Posterior vena cava (tissue), 2 donors: ENCODE data around the gene WDR37. TPM values are rescaled to one million over a fixed set of nuclear protein-coding genes. Genes with fewer than 3 reads are reported as not detected.

Experiments used
- DNase-seq: peaks from one replicate; pipeline ENCODE4 v3.0.0-alpha.2; 2020; ENCODE audit warnings: low spot score
- intact Hi-C, 2 donors: fragments of 100-400 bp; cut with DNase I; formaldehyde crosslinking; loops; one replicate each; pipeline versions ENCODE4 v1.14.1 to v1.14.2; 2022 to 2023
- total RNA-seq, 2 donors: library from RNA; stranded (reverse); fragmentation: NEBNext Ultra II Directional; extraction: Animal tissue kit (Norgen Biotek cat#: 25700); gene quantifications; one replicate each; pipeline ENCODE4 v1.2.1, GENCODE V29; 2021
- donor health status: DM: yes; HTN: yes; CAD: no.
- donor health status: DM: yes; HTN: yes; CAD: no.

Gene WDR37
- total RNA-seq, 2 donors from 2014 or later: 16.6 to 16.9 TPM

DNA sequence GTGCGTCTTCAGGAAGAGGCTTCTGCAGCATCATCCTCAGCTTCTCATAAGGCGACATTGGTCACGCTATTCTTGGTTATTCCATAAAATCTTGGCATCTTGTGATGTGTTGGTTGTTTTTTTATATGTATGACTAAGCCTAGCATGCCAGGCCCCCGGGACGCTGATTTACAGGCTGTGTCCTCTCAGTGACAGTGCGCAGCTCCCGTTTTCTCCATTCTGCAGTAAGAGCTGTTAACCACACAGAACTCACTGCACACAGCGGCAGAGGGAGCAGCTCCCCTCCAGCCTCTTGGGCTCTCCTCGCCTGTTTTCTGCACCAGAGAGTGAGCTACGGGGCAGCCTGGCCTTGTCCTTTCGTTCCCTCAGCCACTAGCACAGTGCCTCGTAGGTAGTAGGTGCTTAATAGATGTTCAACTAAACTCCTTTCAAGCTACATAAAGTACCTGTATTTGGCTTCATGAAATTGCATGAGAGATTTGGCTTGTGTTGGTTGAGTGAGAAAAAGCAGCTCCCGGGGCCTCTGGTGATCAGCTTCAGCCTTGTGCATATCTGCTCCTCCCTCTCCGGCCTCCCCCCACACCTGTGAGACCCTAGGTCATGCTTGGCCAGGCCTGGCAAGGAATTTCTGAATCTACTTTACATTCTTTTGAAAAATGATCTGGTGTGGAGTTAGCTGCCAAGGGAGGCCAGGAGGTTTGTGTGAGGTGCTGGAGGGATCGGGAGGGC lies 116.2 kb downstream of the WDR37 start:
- intact Hi-C loops: no loop called here
- peak; percentile 57 for DNase-seq

DNA sequence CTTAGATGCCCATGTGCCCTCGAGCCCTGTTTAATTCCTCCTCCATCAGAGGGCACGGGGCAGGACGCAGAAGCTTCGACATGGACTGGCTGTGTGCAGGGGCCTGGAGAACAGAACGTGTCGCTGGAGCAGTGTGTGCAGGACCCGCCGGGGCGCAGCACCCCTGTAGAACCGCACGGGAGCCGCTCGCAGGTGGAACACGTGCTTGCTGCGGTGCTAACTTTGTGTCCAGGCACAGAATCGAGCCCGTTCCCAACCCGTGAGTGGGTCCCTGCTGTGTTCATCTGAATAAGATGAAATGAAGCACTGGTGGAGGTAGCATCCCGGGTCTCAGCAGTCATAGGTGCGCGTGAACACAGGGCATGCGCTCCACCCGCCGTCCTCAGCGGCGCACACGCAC lies 116.9 kb downstream of the WDR37 start:
- DNase-seq: peak; percentile 79
- intact Hi-C loops: no loop called here

DNA sequence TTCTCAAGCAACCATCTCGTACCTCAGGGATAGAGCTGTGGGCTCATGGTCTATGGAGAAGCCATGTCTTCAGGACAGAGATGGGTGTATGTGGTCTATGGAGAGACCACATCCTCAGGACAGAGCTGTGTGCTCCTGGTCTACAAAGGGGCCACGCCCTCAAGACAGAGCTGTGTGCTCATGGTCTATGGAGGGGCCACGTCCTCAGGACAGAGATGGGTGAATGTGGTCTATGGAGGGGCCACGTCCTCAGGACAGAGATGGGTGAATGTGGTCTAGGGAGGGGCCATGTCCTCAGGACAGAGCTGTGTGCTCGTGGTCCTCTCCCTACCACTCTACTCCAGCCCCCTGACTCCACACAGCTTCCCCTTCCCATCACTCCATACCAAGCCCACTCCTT lies 117.8 kb downstream of the WDR37 start:
- no peak for DNase-seq
- intact Hi-C loops: no loop called here

DNA sequence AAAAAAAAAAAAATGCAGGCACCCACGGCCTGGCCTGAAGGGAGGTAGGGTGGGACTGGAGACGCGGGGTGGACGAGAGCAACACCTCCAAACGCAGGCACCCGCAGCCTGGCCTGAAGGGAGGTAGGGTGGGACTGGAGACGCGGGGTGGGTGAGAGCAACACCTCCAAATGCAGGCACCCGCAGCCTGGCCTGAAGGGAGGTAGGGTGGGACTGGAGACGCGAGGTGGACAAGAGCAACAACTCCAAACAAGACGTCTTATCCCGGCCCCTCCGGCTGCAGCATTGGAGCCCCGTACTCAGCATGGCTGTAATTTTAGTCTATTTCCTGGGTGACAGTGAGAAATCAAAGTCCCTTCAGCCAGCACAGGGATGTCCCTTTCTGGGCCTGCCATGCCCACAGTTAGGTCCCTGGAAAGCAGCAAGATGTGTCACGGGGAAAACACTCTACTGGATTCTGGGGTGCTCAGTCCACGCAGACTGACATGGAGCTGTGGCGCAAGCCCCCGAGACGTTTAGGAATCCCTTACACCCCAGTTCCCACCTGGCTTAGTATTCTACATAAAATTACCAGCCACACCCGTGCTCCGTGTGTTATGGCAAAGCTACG lies 119.9 kb downstream of the WDR37 start:
- DNase-seq: peak; percentile 70
- intact Hi-C loops: no loop called here

DNA sequence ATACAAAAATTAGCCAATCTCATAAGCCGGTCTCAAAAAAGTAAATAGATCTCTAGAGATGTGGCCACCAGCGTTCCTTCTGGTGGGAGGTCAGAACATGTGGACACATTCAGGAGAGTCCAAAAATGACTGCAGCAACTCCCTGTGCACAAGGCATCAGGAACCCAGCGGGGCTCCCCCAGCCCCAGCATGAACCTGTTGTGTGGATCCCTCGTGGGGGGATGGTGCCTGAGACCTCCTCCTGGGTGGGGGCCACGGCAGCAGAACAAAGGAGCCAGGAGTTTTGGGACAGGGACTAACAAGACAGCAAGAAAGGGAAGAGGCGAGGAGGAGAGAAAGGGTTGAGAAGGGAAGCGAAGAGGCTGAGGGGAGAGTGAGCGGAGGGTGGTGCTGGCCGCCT lies 121.8 kb downstream of the WDR37 start:
- peak; percentile 70 for DNase-seq
- intact Hi-C loops: no loop called here

DNA sequence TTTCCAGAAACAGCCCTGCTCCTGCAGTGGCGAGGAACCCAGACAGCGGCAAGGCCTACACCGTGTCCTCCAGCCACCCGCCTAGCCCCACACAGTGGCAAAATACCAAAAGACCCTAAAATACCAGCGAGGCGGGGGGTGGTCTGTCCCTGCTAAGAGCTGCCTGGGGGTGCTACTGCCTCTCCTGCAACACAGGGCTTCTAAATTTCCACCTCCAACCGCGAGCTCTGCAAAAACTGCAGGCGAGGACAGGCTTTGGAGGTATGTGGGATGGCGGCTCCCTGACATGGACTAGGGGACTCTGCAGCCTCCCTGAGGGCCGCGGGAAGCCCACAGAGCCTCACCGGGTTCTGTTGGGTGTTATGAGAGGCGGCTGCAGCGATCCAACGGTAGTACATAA lies 122.3 kb downstream of the WDR37 start:
- peak; percentile 43 for DNase-seq
- intact Hi-C loops: no loop called here

DNA sequence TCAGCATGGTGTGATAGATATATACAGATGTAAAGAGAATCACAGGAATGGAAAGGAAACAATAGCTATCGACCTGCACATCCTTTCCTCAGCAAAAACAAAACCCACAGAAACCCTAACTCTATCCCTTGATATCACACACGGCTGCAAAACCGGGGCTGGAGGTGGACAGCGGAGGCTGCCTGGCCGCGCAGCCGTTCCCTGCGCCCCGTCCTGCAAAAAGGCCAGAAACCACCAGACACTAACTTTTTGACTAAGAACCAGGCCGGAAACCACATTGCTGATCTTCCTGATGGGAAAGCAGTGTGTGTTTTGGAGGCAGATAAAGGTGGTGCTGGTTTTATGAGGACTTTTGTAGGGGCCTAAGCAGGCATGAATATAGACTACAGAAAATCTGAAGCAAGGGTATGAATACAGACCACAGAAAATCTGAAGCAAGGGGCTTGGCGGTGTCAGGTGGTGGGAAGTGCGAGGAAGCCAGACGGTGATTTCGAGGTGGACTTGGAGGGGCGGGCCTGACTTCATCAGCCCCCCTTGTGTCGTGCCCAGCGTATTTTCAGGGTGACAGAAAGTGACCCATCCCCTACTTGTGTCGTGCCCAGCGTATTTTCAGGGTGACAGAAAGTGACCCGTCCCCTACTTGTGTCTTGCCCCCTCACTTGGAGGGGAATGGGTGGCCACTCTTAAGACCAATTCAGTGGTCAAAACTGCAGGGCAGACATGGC lies 123.3 kb downstream of the WDR37 start:
- peak; percentile 48 for DNase-seq
- intact Hi-C loops: no loop called here

DNA sequence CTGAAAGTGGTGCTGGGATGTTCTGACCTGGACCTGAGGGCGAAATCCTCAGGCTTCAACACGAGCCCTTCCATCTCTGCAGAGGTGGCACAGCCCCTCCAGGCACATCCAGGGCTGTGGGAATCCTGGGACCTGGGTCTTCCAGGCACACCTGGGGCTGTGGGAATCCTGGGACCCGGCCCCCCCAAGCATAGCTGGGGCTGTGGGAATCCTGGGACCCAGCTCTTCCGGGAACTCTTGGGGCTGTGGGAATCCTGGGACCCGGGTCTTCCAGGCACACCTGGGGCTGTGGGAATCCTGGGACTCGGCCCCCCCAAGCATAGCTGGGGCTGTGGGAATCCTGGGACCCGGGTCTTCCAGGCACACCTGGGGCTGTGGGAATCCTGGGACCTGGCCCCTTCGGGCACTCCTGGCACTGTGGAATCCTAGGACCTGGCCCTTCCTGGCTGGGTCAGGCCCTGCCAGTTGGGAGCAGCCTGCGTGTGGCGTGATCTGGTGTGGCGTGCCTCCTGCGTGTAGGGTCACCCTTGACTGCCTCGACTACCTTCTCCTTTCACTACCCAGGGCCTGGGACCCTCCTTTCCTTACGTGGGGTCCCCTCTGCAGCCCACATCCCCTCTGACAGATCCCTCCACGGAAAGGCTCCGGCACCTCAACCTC lies 124.0 kb downstream of the WDR37 start:
- intact Hi-C loops: no loop called here
- peak; percentile 63 for DNase-seq

DNA sequence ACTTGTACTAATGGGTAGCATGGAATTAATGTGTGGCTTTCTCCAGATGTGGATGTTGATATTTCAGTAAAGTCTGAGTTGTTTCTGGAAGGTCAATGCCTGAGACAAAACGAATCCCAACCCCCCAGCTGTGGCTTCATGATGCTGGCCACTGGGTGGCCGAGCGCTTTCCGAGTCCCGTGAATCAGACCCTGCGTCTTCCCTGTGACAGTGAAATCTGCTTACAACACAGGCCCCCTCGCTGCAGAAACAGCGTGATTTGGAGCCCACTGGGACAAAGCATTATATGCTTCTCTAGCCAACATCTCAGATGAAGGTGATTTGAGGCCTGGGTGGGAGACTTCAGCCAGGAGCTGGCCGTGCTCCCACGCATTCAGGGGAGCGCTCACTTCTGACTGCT lies 124.7 kb downstream of the WDR37 start:
- DNase-seq: peak; percentile 24
- intact Hi-C loops: no loop called here

Other genes starting within 250 kb of the WDR37 start
- 10 to 100 TPM; 49.6 to 57.8 TPM for gene LARP4B, start 124.7 kb upstream of the WDR37 start, total RNA-seq
- 10 to 100 TPM; 35.3 to 42.3 TPM for gene GTPBP4, start 68.0 kb upstream of the WDR37 start, total RNA-seq
- gene IDI2, start 30.5 kb upstream of the WDR37 start, total RNA-seq: not detected
- 10 to 100 TPM; 24.1 to 26.5 TPM for gene IDI1, start 7.3 kb upstream of the WDR37 start, total RNA-seq